NCI-H2029 treated with DMSO at 0.1 percent for 48 hours (cell line): ENCODE measurements around the gene SPTBN4.
"Not testable (repeated sequence)": the region's sequence is repeated elsewhere in the genome, so short reads cannot be mapped to it uniquely, and the experiment has no call there.

Experiments
- DNase-seq: peaks from one replicate; lab custom pipeline; 2025; lab: John Stamatoyannopoulos, UW

SPTBN4 gene

GRCh38 chr19:40441719-40442253 lies 25.0 kb upstream of the SPTBN4 start:
- no peak for DNase-seq

GRCh38 chr19:40442328-40443130 lies 24.3 kb upstream of the SPTBN4 start:
- no peak for DNase-seq

GRCh38 chr19:40443131-40443999 lies 23.4 kb upstream of the SPTBN4 start:
- peak; percentile 95 for DNase-seq

- peak; percentile 96 for DNase-seq
Observed at GRCh38 chr19:40444000-40444824, 22.6 kb upstream of the SPTBN4 start, which contains the start of gene SERTAD3. SERTAD3 (minus strand) TSS chr19:40444335; CDS start chr19:40442080, 2,255 bp downstream.

GRCh38 chr19:40444825-40445312 lies 21.9 kb upstream of the SPTBN4 start:
- DNase-seq: peak; percentile 69

- no peak for DNase-seq
Observed at GRCh38 chr19:40445780-40446262, 21.0 kb upstream of the SPTBN4 start.

- DNase-seq: no peak
Observed at GRCh38 chr19:40446263-40446784, 20.5 kb upstream of the SPTBN4 start.

- no peak for DNase-seq
Observed at GRCh38 chr19:40449506-40449905, 17.3 kb upstream of the SPTBN4 start.

GRCh38 chr19:40450664-40451063 lies 16.1 kb upstream of the SPTBN4 start:
- DNase-seq: no peak

GRCh38 chr19:40452016-40452415 lies 14.8 kb upstream of the SPTBN4 start:
- no peak for DNase-seq

GRCh38 chr19:40453151-40453735 lies 13.6 kb upstream of the SPTBN4 start:
- no peak for DNase-seq

- not testable (repeated sequence) for DNase-seq
Observed at GRCh38 chr19:40453943-40454342, 12.9 kb upstream of the SPTBN4 start.

GRCh38 chr19:40457048-40457447 lies 9.8 kb upstream of the SPTBN4 start:
- DNase-seq: no peak

GRCh38 chr19:40457953-40458596 lies 8.7 kb upstream of the SPTBN4 start:
- DNase-seq: no peak

GRCh38 chr19:40458597-40458974 lies 8.2 kb upstream of the SPTBN4 start:
- DNase-seq: no peak

- DNase-seq: no peak
Observed at GRCh38 chr19:40460185-40460584, 6.6 kb upstream of the SPTBN4 start.

- no peak for DNase-seq
Observed at GRCh38 chr19:40461669-40462221, 5.1 kb upstream of the SPTBN4 start.

GRCh38 chr19:40463587-40464037 lies 3.2 kb upstream of the SPTBN4 start:
- not testable (repeated sequence) for DNase-seq

- DNase-seq: peak; percentile 45
Observed at GRCh38 chr19:40464059-40465024, 2.5 kb upstream of the SPTBN4 start.
